ENCODE results near the gene SMARCA1. TPM values are rescaled to one million over a fixed set of nuclear protein-coding genes. Genes with fewer than 3 reads are reported as not detected.

SMARCA1 gene
- total RNA-seq, 1 experiment from 2014 or later = 46.1 TPM

DNA sequence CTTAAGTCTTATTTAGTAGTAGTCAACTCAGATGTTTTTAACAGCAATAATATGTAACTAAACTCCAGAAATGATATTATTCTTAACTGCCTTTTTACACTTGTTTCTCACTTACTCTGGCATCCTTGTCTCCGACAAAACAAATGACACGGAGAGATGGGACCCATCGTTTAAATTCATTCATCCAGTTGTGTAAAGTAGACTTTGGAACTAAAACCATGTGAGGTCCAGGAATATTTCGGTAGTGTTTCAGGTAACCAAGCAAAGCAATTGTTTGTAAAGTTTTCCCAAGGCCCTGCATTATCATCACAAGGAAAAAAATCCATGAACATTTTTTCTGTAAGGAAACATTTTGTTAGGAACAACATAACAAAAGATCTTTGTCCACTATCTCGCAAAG, 11.6 kb downstream of the SMARCA1 start (continued):
- TF ChIP-seq, protein P1, sequence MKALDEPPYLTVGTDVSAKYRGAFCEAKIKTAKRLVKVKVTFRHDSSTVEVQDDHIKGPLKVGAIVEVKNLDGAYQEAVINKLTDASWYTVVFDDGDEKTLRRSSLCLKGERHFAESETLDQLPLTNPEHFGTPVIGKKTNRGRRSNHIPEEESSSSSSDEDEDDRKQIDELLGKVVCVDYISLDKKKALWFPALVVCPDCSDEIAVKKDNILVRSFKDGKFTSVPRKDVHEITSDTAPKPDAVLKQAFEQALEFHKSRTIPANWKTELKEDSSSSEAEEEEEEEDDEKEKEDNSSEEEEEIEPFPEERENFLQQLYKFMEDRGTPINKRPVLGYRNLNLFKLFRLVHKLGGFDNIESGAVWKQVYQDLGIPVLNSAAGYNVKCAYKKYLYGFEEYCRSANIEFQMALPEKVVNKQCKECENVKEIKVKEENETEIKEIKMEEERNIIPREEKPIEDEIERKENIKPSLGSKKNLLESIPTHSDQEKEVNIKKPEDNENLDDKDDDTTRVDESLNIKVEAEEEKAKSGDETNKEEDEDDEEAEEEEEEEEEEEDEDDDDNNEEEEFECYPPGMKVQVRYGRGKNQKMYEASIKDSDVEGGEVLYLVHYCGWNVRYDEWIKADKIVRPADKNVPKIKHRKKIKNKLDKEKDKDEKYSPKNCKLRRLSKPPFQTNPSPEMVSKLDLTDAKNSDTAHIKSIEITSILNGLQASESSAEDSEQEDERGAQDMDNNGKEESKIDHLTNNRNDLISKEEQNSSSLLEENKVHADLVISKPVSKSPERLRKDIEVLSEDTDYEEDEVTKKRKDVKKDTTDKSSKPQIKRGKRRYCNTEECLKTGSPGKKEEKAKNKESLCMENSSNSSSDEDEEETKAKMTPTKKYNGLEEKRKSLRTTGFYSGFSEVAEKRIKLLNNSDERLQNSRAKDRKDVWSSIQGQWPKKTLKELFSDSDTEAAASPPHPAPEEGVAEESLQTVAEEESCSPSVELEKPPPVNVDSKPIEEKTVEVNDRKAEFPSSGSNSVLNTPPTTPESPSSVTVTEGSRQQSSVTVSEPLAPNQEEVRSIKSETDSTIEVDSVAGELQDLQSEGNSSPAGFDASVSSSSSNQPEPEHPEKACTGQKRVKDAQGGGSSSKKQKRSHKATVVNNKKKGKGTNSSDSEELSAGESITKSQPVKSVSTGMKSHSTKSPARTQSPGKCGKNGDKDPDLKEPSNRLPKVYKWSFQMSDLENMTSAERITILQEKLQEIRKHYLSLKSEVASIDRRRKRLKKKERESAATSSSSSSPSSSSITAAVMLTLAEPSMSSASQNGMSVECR (CRISPR knock-in tag; IDR thresholded peaks at IDR 0.05; ENCODE audit: borderline replicate concordance) = no peak
- TF ChIP-seq ZNF416 (CRISPR knock-in tag; IDR thresholded peaks at IDR 0.05) (no peak), CREM (CRISPR knock-in tag; IDR thresholded peaks at IDR 0.05) (no peak), PRRX2 (CRISPR knock-in tag; IDR thresholded peaks at IDR 0.05) (no peak)
- TF ChIP-seq, protein P2, sequence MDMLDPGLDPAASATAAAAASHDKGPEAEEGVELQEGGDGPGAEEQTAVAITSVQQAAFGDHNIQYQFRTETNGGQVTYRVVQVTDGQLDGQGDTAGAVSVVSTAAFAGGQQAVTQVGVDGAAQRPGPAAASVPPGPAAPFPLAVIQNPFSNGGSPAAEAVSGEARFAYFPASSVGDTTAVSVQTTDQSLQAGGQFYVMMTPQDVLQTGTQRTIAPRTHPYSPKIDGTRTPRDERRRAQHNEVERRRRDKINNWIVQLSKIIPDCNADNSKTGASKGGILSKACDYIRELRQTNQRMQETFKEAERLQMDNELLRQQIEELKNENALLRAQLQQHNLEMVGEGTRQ (CRISPR knock-in tag; IDR thresholded peaks at IDR 0.05) = no peak

DNA sequence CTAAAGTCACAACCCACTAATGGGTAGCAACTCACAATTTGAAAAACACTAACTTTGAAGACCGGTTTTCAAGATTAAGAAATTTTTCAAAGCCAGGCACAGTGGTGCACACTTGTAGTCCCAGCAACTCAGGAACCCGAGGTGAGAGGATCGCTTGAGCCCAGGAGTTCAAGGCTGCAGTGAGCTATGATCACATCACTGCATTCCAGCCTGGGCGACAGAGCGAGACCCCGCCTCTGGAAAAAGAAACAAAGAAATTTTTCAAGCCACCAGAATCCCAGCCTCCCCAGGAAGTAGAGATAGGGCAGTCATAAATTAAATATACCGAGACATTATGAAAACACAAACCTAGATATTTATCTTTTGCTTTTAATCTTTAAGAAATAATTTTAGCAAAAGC, 13.0 kb downstream of the SMARCA1 start:
- CTCF ChIA-PET = no interaction called here
- no peak for ATAC-seq
- H3K36me3 Mint-ChIP-seq = peaks cover 48% of the 10 kb centered on the region
- H3K27ac Mint-ChIP-seq = no peak overlapping the region
- no peaks in the 10 kb centered on the region for H3K4me1 Mint-ChIP-seq
- H3K27me3 Mint-ChIP-seq (ENCODE audit: low read depth) = no peaks in the 10 kb centered on the region
- no peaks in the 10 kb centered on the region for H3K9me3 Mint-ChIP-seq
- POLR2A ChIA-PET = no interaction called here
- DNase-seq (ENCODE audit: low spot score) = no peak
- no peak overlapping the region for H3K4me3 Mint-ChIP-seq
- TF ChIP-seq, protein P3, sequence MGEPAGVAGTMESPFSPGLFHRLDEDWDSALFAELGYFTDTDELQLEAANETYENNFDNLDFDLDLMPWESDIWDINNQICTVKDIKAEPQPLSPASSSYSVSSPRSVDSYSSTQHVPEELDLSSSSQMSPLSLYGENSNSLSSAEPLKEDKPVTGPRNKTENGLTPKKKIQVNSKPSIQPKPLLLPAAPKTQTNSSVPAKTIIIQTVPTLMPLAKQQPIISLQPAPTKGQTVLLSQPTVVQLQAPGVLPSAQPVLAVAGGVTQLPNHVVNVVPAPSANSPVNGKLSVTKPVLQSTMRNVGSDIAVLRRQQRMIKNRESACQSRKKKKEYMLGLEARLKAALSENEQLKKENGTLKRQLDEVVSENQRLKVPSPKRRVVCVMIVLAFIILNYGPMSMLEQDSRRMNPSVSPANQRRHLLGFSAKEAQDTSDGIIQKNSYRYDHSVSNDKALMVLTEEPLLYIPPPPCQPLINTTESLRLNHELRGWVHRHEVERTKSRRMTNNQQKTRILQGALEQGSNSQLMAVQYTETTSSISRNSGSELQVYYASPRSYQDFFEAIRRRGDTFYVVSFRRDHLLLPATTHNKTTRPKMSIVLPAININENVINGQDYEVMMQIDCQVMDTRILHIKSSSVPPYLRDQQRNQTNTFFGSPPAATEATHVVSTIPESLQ (CRISPR knock-in tag; IDR thresholded peaks at IDR 0.05) = no peak
- no peak for TF ChIP-seq ZNF219 (CRISPR knock-in tag; IDR thresholded peaks at IDR 0.05; ENCODE audit: borderline replicate concordance)
- no peak for TF ChIP-seq GABPB1 (CRISPR knock-in tag; IDR thresholded peaks at IDR 0.05)
- TF ChIP-seq, protein P4, sequence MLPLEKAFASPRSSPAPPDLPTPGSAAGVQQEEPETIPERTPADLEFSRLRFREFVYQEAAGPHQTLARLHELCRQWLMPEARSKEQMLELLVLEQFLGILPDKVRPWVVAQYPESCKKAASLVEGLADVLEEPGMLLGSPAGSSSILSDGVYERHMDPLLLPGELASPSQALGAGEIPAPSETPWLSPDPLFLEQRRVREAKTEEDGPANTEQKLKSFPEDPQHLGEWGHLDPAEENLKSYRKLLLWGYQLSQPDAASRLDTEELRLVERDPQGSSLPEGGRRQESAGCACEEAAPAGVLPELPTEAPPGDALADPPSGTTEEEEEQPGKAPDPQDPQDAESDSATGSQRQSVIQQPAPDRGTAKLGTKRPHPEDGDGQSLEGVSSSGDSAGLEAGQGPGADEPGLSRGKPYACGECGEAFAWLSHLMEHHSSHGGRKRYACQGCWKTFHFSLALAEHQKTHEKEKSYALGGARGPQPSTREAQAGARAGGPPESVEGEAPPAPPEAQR (CRISPR knock-in tag; IDR thresholded peaks at IDR 0.05) = no peak
- TF ChIP-seq, protein P5, sequence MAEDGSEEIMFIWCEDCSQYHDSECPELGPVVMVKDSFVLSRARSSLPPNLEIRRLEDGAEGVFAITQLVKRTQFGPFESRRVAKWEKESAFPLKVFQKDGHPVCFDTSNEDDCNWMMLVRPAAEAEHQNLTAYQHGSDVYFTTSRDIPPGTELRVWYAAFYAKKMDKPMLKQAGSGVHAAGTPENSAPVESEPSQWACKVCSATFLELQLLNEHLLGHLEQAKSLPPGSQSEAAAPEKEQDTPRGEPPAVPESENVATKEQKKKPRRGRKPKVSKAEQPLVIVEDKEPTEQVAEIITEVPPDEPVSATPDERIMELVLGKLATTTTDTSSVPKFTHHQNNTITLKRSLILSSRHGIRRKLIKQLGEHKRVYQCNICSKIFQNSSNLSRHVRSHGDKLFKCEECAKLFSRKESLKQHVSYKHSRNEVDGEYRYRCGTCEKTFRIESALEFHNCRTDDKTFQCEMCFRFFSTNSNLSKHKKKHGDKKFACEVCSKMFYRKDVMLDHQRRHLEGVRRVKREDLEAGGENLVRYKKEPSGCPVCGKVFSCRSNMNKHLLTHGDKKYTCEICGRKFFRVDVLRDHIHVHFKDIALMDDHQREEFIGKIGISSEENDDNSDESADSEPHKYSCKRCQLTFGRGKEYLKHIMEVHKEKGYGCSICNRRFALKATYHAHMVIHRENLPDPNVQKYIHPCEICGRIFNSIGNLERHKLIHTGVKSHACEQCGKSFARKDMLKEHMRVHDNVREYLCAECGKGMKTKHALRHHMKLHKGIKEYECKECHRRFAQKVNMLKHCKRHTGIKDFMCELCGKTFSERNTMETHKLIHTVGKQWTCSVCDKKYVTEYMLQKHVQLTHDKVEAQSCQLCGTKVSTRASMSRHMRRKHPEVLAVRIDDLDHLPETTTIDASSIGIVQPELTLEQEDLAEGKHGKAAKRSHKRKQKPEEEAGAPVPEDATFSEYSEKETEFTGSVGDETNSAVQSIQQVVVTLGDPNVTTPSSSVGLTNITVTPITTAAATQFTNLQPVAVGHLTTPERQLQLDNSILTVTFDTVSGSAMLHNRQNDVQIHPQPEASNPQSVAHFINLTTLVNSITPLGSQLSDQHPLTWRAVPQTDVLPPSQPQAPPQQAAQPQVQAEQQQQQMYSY (CRISPR knock-in tag; IDR thresholded peaks at IDR 0.05) = no peak
- TF ChIP-seq TP53 (CRISPR knock-in tag; IDR thresholded peaks at IDR 0.05) = no peak
- TF ChIP-seq SMAD3 (CRISPR knock-in tag; IDR thresholded peaks at IDR 0.05; ENCODE audit: borderline replicate concordance) = no peak
- no peak for TF ChIP-seq ETV6 (CRISPR knock-in tag; IDR thresholded peaks at IDR 0.05)
- TF ChIP-seq, protein P6, sequence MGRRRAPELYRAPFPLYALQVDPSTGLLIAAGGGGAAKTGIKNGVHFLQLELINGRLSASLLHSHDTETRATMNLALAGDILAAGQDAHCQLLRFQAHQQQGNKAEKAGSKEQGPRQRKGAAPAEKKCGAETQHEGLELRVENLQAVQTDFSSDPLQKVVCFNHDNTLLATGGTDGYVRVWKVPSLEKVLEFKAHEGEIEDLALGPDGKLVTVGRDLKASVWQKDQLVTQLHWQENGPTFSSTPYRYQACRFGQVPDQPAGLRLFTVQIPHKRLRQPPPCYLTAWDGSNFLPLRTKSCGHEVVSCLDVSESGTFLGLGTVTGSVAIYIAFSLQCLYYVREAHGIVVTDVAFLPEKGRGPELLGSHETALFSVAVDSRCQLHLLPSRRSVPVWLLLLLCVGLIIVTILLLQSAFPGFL (CRISPR knock-in tag; IDR thresholded peaks at IDR 0.05; ENCODE audit: borderline replicate concordance) = no peak
- TF ChIP-seq NR2C2 (CRISPR knock-in tag; IDR thresholded peaks at IDR 0.05) = no peak
- TF ChIP-seq, protein P7, sequence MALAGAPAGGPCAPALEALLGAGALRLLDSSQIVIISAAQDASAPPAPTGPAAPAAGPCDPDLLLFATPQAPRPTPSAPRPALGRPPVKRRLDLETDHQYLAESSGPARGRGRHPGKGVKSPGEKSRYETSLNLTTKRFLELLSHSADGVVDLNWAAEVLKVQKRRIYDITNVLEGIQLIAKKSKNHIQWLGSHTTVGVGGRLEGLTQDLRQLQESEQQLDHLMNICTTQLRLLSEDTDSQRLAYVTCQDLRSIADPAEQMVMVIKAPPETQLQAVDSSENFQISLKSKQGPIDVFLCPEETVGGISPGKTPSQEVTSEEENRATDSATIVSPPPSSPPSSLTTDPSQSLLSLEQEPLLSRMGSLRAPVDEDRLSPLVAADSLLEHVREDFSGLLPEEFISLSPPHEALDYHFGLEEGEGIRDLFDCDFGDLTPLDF (CRISPR knock-in tag; IDR thresholded peaks at IDR 0.05) = no peak
- TF ChIP-seq, protein P8, sequence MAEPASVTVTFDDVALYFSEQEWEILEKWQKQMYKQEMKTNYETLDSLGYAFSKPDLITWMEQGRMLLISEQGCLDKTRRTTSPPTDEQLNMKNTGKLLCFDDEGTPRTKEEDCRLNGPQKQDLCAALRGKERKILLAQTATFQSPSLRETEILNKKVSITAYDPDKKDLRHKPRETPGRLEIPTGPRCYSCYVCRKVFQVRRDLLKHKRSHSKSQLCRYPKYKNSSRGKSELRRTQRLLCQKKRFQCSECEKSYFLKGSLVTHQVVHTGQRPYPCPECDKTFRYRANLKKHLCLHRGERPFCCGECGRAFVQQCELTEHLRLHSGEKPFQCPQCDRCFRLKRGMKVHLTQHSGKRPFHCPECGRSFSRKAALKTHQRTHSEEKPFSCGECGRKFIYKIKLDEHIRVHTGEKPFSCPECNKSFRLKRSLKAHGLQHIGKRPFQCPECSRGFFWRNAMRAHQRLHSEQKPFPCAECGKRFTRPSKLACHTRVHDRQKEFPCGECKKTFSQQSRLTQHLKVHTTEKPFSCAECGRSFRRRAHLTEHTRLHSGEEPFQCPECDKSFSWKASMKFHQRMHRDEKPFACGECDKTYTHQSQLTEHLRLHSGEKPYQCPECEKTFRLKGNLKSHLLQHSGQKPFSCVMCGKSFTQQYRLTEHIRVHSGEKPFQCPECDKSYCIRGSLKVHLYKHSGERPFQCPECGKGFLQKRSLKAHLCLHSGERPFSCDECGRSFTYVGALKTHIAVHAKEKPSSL (CRISPR knock-in tag; conservative IDR thresholded peaks at IDR 0.05) = no peak
- TF ChIP-seq, protein P9, sequence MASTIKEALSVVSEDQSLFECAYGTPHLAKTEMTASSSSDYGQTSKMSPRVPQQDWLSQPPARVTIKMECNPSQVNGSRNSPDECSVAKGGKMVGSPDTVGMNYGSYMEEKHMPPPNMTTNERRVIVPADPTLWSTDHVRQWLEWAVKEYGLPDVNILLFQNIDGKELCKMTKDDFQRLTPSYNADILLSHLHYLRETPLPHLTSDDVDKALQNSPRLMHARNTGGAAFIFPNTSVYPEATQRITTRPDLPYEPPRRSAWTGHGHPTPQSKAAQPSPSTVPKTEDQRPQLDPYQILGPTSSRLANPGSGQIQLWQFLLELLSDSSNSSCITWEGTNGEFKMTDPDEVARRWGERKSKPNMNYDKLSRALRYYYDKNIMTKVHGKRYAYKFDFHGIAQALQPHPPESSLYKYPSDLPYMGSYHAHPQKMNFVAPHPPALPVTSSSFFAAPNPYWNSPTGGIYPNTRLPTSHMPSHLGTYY (CRISPR knock-in tag; IDR thresholded peaks at IDR 0.05) = no peak

All from WTC11 (cell line).